Activated naive CD4-positive, alpha-beta T cell treated with anti-CD3 and anti-CD28 coated beads, Interleukin-2, amount 10 ng/mL, durations not matched to agents 7 days and 5 days (primary cell): ENCODE data around the gene MBD3.
"Not testable (repeated sequence)": the region's sequence is repeated elsewhere in the genome, so short reads cannot be mapped to it uniquely, and the experiment has no call there.

Experiments
- CTCF ChIA-PET: fragments of 350-600 bp; sonication (Branson Sonifier 250); formaldehyde crosslinking; loops from one replicate; lab custom pipeline; 2021; ENCODE audit warnings: antibody characterized with exemption; lab: Charles Lee
- DNase-seq: peaks from one replicate; pipeline ENCODE4 v3.0.0-alpha.2; 2020
- H3K27ac Mint-ChIP-seq: one replicate; pipeline ENCODE4 v1.8.0; 2021; ENCODE audit warnings: mild to moderate bottlenecking, moderate library complexity, mixed read lengths
- H3K27me3 Mint-ChIP-seq: one replicate; pipeline ENCODE4 v1.8.0; 2021; ENCODE audit warnings: mild to moderate bottlenecking, mixed read lengths
- H3K36me3 Mint-ChIP-seq: one replicate; pipeline ENCODE4 v1.8.0; 2021; ENCODE audit warnings: mixed read lengths
- H3K4me1 Mint-ChIP-seq: one replicate; pipeline ENCODE4 v1.8.0; 2021; ENCODE audit warnings: mixed read lengths
- H3K4me3 Mint-ChIP-seq: one replicate; pipeline ENCODE4 v1.8.0; 2021; ENCODE audit warnings: mild to moderate bottlenecking, moderate library complexity, mixed read lengths
- H3K9me3 Mint-ChIP-seq: one replicate; pipeline ENCODE4 v1.8.0; 2021; ENCODE audit warnings: mixed read lengths

The MBD3 gene

DNA sequence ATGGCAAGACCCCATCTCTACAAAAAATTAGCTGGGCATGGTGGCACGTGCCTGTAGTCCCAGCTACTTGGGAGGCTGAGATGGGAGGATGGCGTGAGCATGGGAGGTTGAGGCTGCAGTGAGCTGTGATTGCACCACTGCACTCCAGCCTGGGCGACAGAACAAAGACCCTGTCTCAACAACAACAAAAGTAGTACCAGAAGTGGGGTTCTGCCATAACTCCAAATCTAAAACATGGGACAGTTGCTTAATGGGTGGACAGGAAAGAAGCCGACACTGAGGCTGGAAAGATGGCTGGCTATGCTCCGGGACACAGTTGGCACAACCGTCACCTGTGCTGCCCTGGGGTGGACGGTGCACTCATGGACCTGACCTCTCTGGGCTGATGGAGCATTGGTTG is 57.0 kb downstream of the MBD3 start:
- CTCF ChIA-PET, H3K36me3 Mint-ChIP-seq, H3K27ac Mint-ChIP-seq, H3K4me1 Mint-ChIP-seq, H3K9me3 Mint-ChIP-seq, H3K4me3 Mint-ChIP-seq, DNase-seq: not testable (repeated sequence)
- H3K27me3 Mint-ChIP-seq: peaks cover 24% of the 10 kb centered on the region

DNA sequence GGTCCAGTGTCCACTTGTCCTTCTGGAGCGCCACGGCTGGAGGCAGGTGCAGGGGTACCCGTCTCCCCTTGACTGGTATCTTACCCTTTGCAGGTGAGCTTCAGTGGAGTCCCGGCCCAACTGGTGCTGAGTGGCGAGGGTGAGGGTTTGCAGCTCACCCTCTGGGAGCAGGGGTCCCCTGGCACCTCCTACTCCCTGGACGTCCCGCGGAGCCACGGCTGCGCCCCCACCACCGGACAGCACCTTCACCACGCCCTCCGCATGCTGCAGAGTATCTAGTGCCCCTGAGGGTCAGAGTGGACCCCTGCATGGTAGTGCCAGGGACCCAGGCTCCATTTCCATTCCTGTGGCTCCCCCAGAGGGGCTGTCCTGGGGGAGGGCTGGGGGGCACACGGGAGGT is 57.7 kb downstream of the MBD3 start:
- Mint-ChIP-seq H3K27me3 (peaks cover 18% of the 10 kb centered on the region), H3K4me1 (no peaks in the 10 kb centered on the region), H3K9me3 (no peaks in the 10 kb centered on the region), H3K36me3 (no peaks in the 10 kb centered on the region), H3K4me3 (no peak overlapping the region), H3K27ac (no peak overlapping the region)
- no peak for DNase-seq
- CTCF ChIA-PET: no interaction called here

DNA sequence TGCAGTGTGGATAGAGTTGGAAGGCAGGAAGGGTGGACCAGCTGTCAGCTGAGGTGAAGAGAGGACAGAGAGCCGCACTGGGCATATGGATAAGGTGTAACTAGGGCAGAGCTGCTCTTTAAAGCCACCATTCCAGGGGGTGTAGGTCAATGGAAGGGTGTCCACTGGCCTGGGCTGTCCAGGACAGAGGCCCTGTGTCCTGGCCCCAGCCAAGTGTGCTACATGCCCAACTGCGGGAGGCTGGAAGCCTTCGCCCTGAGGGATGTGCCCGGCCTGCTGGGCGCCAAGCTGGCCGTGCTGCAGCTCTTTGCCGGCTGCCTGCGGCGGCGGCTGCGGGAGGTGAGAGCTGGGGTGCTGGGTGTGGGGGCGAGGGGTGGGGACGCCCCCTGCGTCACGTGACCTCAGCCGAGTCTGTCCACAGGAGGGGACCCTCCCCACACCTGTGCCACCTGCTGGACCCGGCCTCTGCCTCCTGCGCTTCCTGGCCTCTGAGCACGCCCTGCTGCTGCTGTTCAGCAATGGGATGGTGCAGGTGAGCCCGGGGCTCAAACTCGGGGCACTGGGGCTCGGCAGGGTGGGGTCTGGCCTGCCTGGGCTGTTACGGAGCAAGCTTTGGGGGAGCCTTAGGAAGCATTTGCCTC is 59.0 kb downstream of the MBD3 start:
- H3K27me3 Mint-ChIP-seq: peaks cover 7% of the 10 kb centered on the region
- CTCF ChIA-PET: no interaction called here
- H3K36me3 Mint-ChIP-seq: no peaks in the 10 kb centered on the region
- no peak for DNase-seq
- H3K9me3 Mint-ChIP-seq: no peaks in the 10 kb centered on the region
- H3K27ac Mint-ChIP-seq: no peak overlapping the region
- H3K4me3 Mint-ChIP-seq: no peak overlapping the region
- H3K4me1 Mint-ChIP-seq: no peaks in the 10 kb centered on the region

DNA sequence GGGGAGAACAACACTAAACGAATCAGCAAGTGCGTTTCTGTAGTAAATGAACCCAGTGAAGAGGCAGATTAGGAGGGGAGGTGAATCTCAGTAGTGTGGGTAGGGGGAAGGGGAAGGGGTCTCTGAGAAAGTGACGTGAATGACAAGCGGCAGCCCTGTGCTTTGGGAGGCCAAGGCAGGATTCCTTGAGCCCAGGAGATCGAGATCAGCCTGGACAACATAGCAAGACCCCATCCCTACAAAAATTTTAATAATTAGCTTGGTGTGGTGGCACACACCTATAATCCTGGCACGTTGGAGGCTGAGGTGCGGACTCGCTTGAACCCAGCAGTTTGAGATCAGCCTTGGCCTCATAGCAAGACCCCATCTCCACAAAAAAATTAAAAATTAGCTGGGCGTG is 60.7 kb downstream of the MBD3 start:
- Mint-ChIP-seq H3K27me3 (peaks cover 6% of the 10 kb centered on the region), H3K27ac (no peak overlapping the region)

DNA sequence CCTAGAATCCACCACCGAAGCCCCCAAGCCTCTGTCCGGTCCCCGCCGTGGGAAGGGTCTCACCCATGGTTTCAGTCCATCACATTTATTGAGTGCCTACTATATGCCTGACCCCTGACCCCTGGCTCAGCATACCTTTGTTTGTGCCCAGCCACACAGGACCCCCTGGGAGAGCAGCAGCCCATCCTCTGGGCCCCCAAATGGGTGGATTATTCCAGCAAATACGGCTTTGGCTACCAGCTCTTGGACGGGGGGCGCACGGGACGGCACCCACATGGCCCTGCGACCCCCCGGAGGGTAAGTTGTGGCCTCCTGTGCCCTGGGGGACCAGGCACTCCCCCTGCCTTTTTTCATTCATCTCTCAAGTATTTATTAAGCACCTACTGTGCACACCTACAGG is 61.1 kb downstream of the MBD3 start:
- DNase-seq: no peak
- Mint-ChIP-seq H3K4me3 (no peak overlapping the region), H3K4me1 (no peaks in the 10 kb centered on the region), H3K36me3 (no peaks in the 10 kb centered on the region), H3K27me3 (peaks cover 10% of the 10 kb centered on the region), H3K27ac (no peak overlapping the region), H3K9me3 (no peaks in the 10 kb centered on the region)
- CTCF ChIA-PET: no interaction called here

More for the DNA sequence above, 60.7 kb downstream of the MBD3 start:
- Mint-ChIP-seq H3K36me3 (no peaks in the 10 kb centered on the region), H3K4me3 (no peak overlapping the region), H3K9me3 (no peaks in the 10 kb centered on the region), H3K4me1 (no peaks in the 10 kb centered on the region)
- CTCF ChIA-PET: no interaction called here
- no peak for DNase-seq

DNA sequence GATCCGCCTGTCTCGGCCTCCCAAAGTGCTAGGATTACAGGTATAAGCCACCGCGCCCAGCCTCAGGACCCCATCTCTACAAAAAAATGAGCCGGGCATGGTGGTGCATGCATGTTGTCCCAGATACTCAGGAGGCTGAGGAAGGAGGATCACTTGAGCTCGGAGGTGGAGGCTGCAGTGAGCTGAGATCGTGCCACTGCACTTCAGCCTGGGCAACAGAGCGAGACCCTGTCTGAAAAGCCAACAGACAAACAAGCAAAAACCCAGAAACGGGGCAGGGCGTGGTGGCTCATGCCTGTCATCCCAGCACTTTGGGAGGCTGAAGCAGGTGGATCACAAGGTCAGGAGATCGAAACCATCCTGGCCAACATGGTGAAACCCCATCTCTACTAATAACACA is 61.8 kb downstream of the MBD3 start:
- H3K4me1 Mint-ChIP-seq, H3K4me3 Mint-ChIP-seq, H3K36me3 Mint-ChIP-seq, H3K9me3 Mint-ChIP-seq, DNase-seq, CTCF ChIA-PET: not testable (repeated sequence)
- peak overlapping the region; percentile 24 for H3K27ac Mint-ChIP-seq
- peaks cover 17% of the 10 kb centered on the region for H3K27me3 Mint-ChIP-seq

DNA sequence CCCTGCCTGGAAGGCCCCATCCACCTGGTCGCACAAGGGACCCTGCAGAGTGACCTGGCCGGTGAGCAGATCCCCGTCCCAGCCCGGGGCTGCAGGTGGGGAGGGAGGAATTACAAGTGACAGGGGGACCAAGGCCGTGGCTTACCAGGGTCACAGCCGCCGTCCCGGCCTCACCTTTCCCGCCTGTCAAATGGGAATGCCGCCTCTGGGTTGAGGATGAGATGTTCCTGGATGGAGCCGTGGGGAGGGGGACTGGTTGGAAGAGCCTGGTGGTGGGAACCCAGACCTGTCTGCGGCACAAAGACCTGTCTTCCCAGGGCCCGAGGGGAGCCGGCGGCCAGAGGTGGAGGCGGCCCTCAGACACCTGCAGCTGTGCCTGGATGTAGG is 63.2 kb downstream of the MBD3 start:
- H3K4me3 Mint-ChIP-seq: no peak overlapping the region
- no peak overlapping the region for H3K27ac Mint-ChIP-seq
- H3K4me1 Mint-ChIP-seq: peaks cover 2% of the 10 kb centered on the region
- no peak for DNase-seq
- H3K9me3 Mint-ChIP-seq: no peaks in the 10 kb centered on the region
- peaks cover 32% of the 10 kb centered on the region for H3K27me3 Mint-ChIP-seq
- H3K36me3 Mint-ChIP-seq: no peaks in the 10 kb centered on the region
- CTCF ChIA-PET: no interaction called here

DNA sequence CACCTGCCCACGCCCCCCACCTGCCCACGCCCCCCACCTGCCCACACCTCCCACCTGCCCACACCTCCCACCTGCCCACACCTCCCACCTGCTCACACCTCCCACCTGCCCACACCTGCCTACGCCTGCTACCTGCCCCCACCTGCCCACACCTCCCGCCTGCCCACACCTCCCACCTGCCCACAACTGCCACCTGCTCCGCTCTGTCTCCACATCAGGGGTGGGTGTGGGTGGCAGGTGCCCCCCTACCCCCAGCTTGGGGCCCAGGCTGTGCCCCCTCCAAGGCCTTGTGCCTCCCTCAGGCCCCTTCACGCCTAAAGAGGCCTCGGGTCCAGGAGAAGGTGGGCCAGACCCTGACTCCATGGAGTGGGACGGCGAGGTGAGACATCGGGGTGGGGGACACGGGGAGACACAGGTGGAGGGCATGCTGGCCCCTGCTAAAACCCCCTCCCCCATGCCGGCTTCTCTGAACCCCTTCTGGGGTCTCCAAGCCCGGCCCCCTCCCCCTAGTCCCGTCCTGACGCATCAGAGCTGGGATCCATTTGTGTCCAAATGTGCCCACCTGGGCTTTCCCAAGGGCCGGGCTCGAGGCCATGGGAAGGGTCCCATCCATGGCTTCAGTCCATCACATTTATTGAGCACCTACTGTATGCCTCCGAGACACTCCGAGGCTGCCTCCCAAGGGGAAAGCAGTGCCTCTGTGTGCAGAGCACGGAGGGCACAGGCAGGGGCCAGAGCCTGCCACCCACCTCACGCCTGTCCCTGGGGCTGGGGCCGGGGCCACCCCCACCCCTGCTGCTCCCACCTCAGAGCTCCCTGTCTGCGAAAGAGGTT is 63.9 kb downstream of the MBD3 start:
- Mint-ChIP-seq H3K4me1 (peaks cover 3% of the 10 kb centered on the region), H3K27me3 (peaks cover 35% of the 10 kb centered on the region), H3K4me3 (no peak overlapping the region), H3K9me3 (no peaks in the 10 kb centered on the region), H3K36me3 (no peaks in the 10 kb centered on the region), H3K27ac (no peak overlapping the region)
- CTCF ChIA-PET: no interaction called here
- no peak for DNase-seq

DNA sequence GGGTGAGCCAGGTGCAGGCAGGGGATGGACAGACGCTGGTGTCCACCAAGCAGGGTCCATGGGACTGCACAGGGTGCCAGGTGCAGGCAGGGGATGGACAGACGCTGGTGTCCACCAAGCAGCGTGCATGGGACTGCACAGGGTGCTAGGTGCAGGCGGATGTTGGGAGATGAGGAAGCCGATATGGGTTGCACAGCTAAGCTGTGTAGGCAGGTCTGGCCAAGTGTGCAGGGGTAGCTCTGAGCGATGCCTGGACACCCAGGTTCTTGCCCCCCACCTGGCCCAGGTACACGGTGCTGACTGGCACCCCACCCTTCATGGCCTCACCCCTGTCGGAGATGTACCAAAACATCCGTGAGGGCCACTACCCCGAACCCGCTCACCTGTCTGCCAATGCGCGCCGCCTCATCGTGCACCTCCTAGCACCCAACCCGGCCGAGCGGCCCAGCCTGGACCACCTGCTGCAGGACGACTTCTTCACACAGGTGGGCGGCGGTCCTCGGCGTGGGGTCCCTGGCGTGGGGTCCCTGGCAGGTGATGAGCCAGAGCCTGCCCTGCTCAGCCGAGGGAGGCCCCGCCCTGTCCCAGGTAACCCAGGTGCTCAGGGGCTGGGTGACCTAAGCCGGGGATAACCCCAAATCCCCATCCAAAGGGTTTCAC is 64.9 kb downstream of the MBD3 start:
- Mint-ChIP-seq H3K27ac (no peak overlapping the region), H3K27me3 (peaks cover 39% of the 10 kb centered on the region)
- CTCF ChIA-PET: interaction anchor here (1.3 kb wide), 1 partner anchor 18 kb away, joined by 3 read pairs; no protein-coding TSS in a partner anchor

DNA sequence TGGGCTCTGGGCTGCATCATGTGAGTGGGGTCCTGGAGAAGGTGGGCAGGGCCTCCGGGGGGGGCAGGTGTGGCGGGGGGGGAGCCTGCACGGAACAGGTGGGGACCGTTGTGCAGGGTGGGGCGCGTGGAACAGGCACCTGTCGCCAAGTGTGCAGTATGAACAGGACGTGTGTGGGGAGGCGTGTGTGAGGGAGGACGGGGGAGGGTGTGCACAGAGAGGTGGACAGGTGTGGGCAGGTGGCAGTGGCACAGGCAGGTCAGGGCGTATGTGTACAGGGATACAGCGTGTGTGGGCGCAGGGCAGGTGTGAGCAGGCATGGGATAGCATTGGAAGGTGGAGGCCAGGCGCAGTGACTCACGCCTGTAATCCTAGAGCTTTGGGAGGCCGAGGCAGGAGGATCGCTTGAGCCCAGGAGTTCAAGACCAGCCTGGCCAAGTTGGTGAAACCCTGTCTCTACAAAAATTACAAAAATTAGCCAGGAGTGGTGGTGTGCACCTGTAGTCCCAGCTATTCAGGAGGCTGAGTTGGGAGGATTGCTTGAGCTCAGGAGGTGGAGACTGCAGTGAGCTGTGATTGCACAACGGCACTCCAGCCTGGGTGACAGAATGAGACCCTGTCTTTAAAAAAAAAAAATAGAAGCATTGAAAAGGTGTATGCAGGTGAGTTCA is 65.6 kb downstream of the MBD3 start:
- Mint-ChIP-seq H3K27me3 (peaks cover 46% of the 10 kb centered on the region), H3K4me3 (no peak overlapping the region), H3K27ac (no peak overlapping the region), H3K36me3 (no peaks in the 10 kb centered on the region), H3K4me1 (peaks cover 3% of the 10 kb centered on the region), H3K9me3 (no peaks in the 10 kb centered on the region)
- CTCF ChIA-PET: interaction anchor here (1.3 kb wide), 1 partner anchor 19 kb away, joined by 3 read pairs; no protein-coding TSS in a partner anchor
- no peak for DNase-seq

More for the DNA sequence above, 64.9 kb downstream of the MBD3 start:
- no peak for DNase-seq
- Mint-ChIP-seq H3K9me3 (no peaks in the 10 kb centered on the region), H3K4me3 (no peak overlapping the region), H3K4me1 (peaks cover 3% of the 10 kb centered on the region), H3K36me3 (no peaks in the 10 kb centered on the region)

DNA sequence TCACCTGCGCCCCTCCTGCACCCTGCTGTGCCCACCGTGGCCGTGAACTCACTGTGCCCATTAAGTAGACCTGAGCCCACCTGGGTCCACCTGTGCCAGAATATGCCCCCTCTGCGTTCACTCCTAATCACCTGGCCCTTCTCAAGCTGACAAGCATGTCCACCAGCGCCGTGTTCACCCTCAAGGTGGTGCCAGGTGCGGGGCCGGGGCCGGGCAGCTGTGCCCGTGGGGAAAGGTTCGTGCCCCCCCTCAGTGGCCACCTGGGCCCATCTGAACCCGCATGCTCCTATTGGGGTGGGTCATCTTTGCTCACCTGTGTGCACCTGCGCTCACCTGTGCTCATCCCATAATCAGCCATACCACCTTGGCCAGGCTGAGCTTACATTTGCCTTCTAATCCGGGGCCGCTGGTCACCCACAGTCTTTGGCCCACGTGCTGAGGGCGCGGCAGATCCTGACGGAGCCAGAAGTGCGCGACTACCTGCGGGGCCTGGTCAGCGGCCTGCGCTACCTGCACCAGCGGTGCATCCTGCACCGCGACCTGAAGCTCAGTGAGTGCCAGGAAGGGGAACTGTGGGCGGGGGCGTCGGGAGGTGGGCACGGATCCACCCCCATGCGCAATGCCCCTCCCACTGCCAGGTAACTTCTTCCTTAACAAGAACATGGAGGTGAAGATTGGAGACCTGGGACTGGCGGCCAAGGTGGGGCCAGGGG is 66.4 kb downstream of the MBD3 start:
- no peaks in the 10 kb centered on the region for H3K36me3 Mint-ChIP-seq
- H3K27ac Mint-ChIP-seq: peak overlapping the region; percentile 33
- H3K4me3 Mint-ChIP-seq: no peak overlapping the region
- H3K27me3 Mint-ChIP-seq: peaks cover 55% of the 10 kb centered on the region
- H3K4me1 Mint-ChIP-seq: peaks cover 3% of the 10 kb centered on the region
- CTCF ChIA-PET: no interaction called here
- no peaks in the 10 kb centered on the region for H3K9me3 Mint-ChIP-seq
- DNase-seq: no peak

DNA sequence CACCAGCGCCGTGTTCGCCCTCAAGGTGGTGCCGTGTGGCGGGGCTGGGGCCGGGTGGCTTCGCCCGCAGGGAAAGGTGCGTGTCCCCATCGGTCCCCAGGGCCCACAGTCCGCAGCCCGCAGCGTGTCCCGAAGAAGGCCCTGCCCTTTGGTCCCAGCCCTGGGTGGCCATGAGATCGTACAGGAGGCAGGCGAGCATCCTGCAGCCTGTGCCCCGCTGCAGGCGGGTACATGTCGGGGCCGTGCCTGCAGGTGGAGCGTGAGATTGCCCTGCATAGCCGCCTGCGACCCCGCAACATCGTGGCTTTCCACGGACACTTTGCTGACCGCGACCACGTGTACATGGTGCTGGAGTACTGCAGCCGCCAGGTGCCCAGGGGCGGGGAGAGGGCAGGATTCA is 67.3 kb downstream of the MBD3 start:
- Mint-ChIP-seq H3K27ac (no peak overlapping the region), H3K9me3 (no peaks in the 10 kb centered on the region), H3K27me3 (peaks cover 58% of the 10 kb centered on the region), H3K4me1 (peaks cover 3% of the 10 kb centered on the region), H3K4me3 (no peak overlapping the region), H3K36me3 (no peaks in the 10 kb centered on the region)
- DNase-seq: no peak
- CTCF ChIA-PET: no interaction called here

DNA sequence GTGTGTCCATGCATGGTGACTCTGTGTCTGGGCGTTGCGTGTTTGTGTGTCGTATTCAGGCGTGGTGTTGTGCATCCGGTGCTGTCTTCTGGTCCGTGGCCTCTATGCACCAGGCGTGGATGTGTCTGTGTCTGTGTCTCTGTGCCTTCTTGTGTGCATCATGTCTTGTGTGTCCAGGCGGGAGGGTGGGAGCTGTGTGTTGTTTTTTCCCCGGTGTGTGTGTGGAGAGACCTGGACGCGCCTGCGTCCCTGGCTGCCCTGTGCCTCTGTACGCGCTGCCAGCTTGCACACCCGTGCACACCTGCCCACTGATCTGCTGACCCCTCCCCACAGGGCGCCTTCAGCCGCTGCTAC is 67.7 kb downstream of the MBD3 start:
- no peak for DNase-seq
- Mint-ChIP-seq H3K9me3 (no peaks in the 10 kb centered on the region), H3K27ac (no peak overlapping the region), H3K27me3 (peaks cover 59% of the 10 kb centered on the region), H3K4me3 (no peak overlapping the region), H3K36me3 (no peaks in the 10 kb centered on the region), H3K4me1 (peaks cover 3% of the 10 kb centered on the region)
- CTCF ChIA-PET: no interaction called here
